Panc1 (cell line): Measurements from ENCODE around the gene CANT1.
A peak's percentile ranks its signal among the peaks of the same experiment; 100 is the strongest.

ENCODE experiments used
- POLR2AphosphoS5 ChIP-seq: IDR thresholded peaks from 2 replicates; pipeline ENCODE4 v1.6.1; 2012; ENCODE audit warnings: mild to moderate bottlenecking, low read depth, low read length, moderate library complexity
- SIN3A ChIP-seq: IDR thresholded peaks from 2 replicates; pipeline ENCODE4 v1.6.1; 2012; ENCODE audit warnings: low read depth, mild to moderate bottlenecking, low read length, moderate library complexity, borderline replicate concordance; ENCODE audit not compliant: insufficient read depth
- TCF7L2 ChIP-seq: IDR thresholded peaks from 2 replicates; pipeline ENCODE4 v1.6.1; 2011; ENCODE audit warnings: mild to moderate bottlenecking, low read depth, low read length, inconsistent platforms
- TF ChIP-seq, protein P1 (sequence below): fragments of 450-650 bp; IDR thresholded peaks from 2 replicates; pipeline ENCODE4 v1.5.1; 2017; ENCODE audit warnings: mild to moderate bottlenecking
- TF ChIP-seq, protein P2 (sequence below), 2 experiments: IDR thresholded peaks; 2 replicates each; pipeline ENCODE4 v1.6.1; 2011 to 2012; ENCODE audit warnings: low read depth in 2 of 2, control low read depth in 1 of 2, low read length in 1 of 2, mild to moderate bottlenecking in 1 of 2, moderate library complexity in 1 of 2; ENCODE audit not compliant: insufficient read depth in 1 of 2

DNA sequence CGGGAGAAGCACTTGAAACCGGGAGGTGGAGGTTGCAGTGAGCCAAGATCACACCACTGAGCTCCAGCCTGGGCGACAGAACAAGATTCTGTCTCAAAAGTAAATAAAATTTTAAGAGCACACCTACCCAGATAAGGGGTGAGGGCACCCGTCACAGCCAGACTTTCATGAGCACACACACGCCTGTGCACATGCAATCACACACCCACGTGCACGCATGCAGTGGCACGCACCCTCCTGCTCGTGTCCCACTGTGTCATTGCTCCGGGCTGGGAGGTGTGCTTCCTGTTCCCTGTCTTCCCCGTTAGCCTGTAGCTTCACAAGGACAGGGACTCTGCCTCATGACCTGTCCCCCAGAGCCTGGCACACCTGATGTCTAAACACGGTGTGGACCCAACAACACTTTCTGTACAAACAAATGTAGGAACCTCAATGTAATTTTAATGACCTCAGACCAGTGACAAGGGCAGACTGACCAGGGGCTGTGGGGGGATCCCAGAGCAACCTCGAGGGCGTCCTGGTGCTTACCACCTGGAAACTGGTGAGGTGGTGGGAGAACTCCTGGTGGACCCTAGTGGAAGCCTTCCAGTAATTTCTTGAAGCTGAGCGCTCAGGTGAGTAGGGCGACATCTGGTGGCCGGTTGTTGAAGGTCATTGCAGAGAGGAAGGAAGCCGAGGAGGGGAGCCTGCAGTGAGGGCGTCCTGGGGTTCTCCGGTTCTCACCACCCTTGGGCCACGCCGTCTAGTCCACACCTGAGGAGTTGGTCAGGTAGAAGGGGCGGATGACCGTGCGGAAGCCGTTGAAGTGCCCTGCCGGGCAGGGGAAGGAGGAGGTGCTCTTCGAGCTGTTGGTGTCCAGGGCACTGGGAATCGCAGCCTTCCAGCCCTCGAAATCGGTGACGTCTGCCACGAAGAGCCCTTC is 38.5 kb downstream of the CANT1 start:
- TF ChIP-seq, protein P1, sequence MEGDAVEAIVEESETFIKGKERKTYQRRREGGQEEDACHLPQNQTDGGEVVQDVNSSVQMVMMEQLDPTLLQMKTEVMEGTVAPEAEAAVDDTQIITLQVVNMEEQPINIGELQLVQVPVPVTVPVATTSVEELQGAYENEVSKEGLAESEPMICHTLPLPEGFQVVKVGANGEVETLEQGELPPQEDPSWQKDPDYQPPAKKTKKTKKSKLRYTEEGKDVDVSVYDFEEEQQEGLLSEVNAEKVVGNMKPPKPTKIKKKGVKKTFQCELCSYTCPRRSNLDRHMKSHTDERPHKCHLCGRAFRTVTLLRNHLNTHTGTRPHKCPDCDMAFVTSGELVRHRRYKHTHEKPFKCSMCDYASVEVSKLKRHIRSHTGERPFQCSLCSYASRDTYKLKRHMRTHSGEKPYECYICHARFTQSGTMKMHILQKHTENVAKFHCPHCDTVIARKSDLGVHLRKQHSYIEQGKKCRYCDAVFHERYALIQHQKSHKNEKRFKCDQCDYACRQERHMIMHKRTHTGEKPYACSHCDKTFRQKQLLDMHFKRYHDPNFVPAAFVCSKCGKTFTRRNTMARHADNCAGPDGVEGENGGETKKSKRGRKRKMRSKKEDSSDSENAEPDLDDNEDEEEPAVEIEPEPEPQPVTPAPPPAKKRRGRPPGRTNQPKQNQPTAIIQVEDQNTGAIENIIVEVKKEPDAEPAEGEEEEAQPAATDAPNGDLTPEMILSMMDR, result peak; percentile 95
- TF ChIP-seq, protein P2, sequence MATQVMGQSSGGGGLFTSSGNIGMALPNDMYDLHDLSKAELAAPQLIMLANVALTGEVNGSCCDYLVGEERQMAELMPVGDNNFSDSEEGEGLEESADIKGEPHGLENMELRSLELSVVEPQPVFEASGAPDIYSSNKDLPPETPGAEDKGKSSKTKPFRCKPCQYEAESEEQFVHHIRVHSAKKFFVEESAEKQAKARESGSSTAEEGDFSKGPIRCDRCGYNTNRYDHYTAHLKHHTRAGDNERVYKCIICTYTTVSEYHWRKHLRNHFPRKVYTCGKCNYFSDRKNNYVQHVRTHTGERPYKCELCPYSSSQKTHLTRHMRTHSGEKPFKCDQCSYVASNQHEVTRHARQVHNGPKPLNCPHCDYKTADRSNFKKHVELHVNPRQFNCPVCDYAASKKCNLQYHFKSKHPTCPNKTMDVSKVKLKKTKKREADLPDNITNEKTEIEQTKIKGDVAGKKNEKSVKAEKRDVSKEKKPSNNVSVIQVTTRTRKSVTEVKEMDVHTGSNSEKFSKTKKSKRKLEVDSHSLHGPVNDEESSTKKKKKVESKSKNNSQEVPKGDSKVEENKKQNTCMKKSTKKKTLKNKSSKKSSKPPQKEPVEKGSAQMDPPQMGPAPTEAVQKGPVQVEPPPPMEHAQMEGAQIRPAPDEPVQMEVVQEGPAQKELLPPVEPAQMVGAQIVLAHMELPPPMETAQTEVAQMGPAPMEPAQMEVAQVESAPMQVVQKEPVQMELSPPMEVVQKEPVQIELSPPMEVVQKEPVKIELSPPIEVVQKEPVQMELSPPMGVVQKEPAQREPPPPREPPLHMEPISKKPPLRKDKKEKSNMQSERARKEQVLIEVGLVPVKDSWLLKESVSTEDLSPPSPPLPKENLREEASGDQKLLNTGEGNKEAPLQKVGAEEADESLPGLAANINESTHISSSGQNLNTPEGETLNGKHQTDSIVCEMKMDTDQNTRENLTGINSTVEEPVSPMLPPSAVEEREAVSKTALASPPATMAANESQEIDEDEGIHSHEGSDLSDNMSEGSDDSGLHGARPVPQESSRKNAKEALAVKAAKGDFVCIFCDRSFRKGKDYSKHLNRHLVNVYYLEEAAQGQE (IDR thresholded peaks at IDR 0.05; ENCODE audit: insufficient read depth in 1 of 2, low read depth in 2 of 2, low read length in 1 of 2), result 0 out of 4 replicates have a peak, but pooled peaks of 1 of the 2 experiments have one; percentile 34
- TF ChIP-seq POLR2AphosphoS5 (no peak), SIN3A (no peak), TCF7L2 (no peak)
